NCI-H69 (cell line): ENCODE measurements around the gene MBOAT2.
A peak's percentile ranks its signal among the peaks of the same experiment; 100 is the strongest.
"Not testable (repeated sequence)": the region's sequence is repeated elsewhere in the genome, so short reads cannot be mapped to it uniquely, and the experiment has no call there.

Experiments used
- DNase-seq: peaks from one replicate; lab custom pipeline; 2025; lab: John Stamatoyannopoulos, UW

Gene MBOAT2

GRCh38 chr2:8896671-8897070, 106.8 kb downstream of the MBOAT2 start:
- DNase-seq, result not testable (repeated sequence)

- DNase-seq, result not testable (repeated sequence)
Measured at GRCh38 chr2:8895087-8895912, 108.2 kb downstream of the MBOAT2 start.

GRCh38 chr2:8893978-8894820, 109.3 kb downstream of the MBOAT2 start:
- DNase-seq, result peak; percentile 95

GRCh38 chr2:8893474-8893873, 110.0 kb downstream of the MBOAT2 start:
- DNase-seq, result peak; percentile 76

- peak; percentile 39 for DNase-seq
Measured at GRCh38 chr2:8892111-8892510, 111.4 kb downstream of the MBOAT2 start.

GRCh38 chr2:8889978-8890377, 113.5 kb downstream of the MBOAT2 start:
- DNase-seq, result peak; percentile 28

- DNase-seq, result no peak
Measured at GRCh38 chr2:8888963-8889362, 114.5 kb downstream of the MBOAT2 start.

GRCh38 chr2:8886876-8887275, 116.6 kb downstream of the MBOAT2 start:
- peak; percentile 58 for DNase-seq

GRCh38 chr2:8886202-8886518, 117.3 kb downstream of the MBOAT2 start:
- peak; percentile 36 for DNase-seq

GRCh38 chr2:8885449-8886201, 117.9 kb downstream of the MBOAT2 start:
- peak; percentile 41 for DNase-seq

- peak; percentile 31 for DNase-seq
Measured at GRCh38 chr2:8884812-8885211, 118.7 kb downstream of the MBOAT2 start.

GRCh38 chr2:8882094-8882493, 121.4 kb downstream of the MBOAT2 start:
- peak; percentile 34 for DNase-seq

- no peak for DNase-seq
Measured at GRCh38 chr2:8877894-8878293, 125.6 kb downstream of the MBOAT2 start.

GRCh38 chr2:8877332-8877731, 126.2 kb downstream of the MBOAT2 start:
- DNase-seq, result no peak

- no peak for DNase-seq
Measured at GRCh38 chr2:8876628-8877027, 126.9 kb downstream of the MBOAT2 start.

GRCh38 chr2:8872821-8873432, 130.6 kb downstream of the MBOAT2 start:
- DNase-seq, result peak; percentile 73

- peak; percentile 14 for DNase-seq
Measured at GRCh38 chr2:8870441-8870840, 133.0 kb downstream of the MBOAT2 start.

- DNase-seq, result no peak
Measured at GRCh38 chr2:8867363-8867762, 136.1 kb downstream of the MBOAT2 start.

- DNase-seq, result no peak
Measured at GRCh38 chr2:8863331-8863953, 140.0 kb downstream of the MBOAT2 start.

GRCh38 chr2:8862230-8862629, 141.3 kb downstream of the MBOAT2 start:
- DNase-seq, result no peak

- DNase-seq, result no peak
Measured at GRCh38 chr2:8861797-8862196, 141.7 kb downstream of the MBOAT2 start.

GRCh38 chr2:8860239-8860638, 143.2 kb downstream of the MBOAT2 start:
- DNase-seq, result no peak
